NB4 (cell line): Measurements from ENCODE around the gene KLHL12.

Source experiments
- DNase-seq: peaks from one replicate; pipeline ENCODE4 v3.0.0; 2010; ENCODE audit warnings: low read depth
- H3K4me3 ChIP-seq: one replicate; pipeline ENCODE4 v1.5.1; 2011; ENCODE audit warnings: mild to moderate bottlenecking, low read depth, low read length, moderate library complexity
- MYC ChIP-seq: IDR thresholded peaks from 2 replicates; pipeline ENCODE4 v1.6.1; 2011; ENCODE audit warnings: low read depth, low read length
- POLR2A ChIP-seq: IDR thresholded peaks from 2 replicates; pipeline ENCODE4 v1.6.1; 2011; ENCODE audit warnings: mild to moderate bottlenecking; ENCODE audit not compliant: insufficient read length; ENCODE audit errors: extremely low read depth
- TF ChIP-seq, protein P1 (sequence below): IDR thresholded peaks from 2 replicates; pipeline ENCODE4 v1.6.1; 2011; ENCODE audit warnings: low read depth, low read length
- TF ChIP-seq, protein P2 (sequence below): IDR thresholded peaks from one replicate; pipeline ENCODE4 v1.5.1; 2012; ENCODE audit warnings: low read depth, low read length

The KLHL12 gene

DNA sequence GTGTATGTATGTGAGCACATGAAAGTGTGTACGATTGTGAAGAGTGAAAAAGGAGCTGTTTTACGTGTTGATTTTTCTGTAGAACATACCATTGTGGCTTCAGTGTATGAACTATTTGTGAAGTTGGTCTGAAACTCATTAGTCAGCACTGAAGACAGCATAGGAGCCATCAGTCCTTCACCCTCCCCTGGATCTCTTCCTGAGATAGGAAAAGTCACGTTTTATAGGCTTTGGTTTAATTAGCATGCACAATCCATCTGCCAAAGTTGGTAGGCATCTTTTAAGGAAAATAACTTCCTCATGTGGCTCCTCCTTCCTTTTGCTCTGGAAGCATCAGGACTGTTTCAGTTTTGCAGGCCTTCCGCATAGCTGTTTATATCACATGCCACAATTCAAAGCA is 36.6 kb downstream of the KLHL12 start:
- H3K4me3 ChIP-seq, result no peak overlapping the region
- TF ChIP-seq MYC, result no peak
- no peak for TF ChIP-seq POLR2A
- TF ChIP-seq, protein P1, sequence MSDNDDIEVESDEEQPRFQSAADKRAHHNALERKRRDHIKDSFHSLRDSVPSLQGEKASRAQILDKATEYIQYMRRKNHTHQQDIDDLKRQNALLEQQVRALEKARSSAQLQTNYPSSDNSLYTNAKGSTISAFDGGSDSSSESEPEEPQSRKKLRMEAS, result no peak
- TF ChIP-seq, protein P2, sequence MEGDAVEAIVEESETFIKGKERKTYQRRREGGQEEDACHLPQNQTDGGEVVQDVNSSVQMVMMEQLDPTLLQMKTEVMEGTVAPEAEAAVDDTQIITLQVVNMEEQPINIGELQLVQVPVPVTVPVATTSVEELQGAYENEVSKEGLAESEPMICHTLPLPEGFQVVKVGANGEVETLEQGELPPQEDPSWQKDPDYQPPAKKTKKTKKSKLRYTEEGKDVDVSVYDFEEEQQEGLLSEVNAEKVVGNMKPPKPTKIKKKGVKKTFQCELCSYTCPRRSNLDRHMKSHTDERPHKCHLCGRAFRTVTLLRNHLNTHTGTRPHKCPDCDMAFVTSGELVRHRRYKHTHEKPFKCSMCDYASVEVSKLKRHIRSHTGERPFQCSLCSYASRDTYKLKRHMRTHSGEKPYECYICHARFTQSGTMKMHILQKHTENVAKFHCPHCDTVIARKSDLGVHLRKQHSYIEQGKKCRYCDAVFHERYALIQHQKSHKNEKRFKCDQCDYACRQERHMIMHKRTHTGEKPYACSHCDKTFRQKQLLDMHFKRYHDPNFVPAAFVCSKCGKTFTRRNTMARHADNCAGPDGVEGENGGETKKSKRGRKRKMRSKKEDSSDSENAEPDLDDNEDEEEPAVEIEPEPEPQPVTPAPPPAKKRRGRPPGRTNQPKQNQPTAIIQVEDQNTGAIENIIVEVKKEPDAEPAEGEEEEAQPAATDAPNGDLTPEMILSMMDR, result no peak
- DNase-seq, result no peak

DNA sequence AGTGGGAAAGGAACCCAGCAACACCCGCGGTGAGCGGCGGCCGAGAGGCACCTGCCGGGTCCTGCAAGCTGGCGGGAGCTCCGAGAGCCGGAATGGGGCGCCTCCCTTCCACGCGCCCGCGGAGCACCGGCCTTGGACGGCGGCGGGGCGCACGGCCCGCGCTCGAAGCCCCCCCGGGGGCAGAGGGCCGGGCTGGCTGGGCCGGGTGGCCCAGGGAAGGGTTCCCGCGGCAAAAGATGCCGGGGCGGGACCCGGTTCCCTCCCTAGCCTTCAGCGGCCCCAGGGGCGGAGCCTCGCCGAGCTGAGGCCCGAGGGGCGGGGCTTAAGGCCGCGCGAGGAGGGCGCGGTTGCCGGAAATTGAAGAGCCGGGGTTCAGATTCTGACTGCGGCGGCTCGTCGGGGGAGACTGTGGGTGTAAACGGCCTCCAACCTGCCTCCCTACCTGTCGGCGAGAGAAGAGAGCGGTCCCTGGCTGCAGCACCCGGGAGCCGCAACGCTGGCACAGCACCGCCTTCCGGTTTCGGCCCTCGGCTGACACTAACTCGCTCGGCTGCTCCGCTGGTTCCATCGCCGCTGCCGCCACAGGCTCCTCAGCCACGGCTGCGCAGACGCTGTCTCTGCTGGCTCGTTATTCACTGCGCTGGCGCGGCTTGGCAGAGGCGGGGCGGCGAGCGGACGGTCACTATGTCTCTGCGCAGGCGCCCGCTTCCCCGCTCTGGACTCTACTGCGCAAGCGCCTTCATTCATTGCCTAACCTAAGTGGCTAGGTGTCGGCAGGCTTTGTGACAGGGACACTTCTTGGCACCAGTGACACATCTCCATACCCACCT is 38.3 kb downstream of the KLHL12 start, which contains the start of gene RABIF:
RABIF (minus strand) TSS at position 619 of the 830 bp plus-strand sequence; CDS start at position 568, 51 bp downstream.
- TF ChIP-seq MYC (no peak; the same call in 1 of the 2 replicates), POLR2A (peak; percentile 84)
- TF ChIP-seq, protein P1, result peak; percentile 40; the same call in 1 of the 2 replicates
- peak within 1 kb of the TSS; percentile 92 for H3K4me3 ChIP-seq
- DNase-seq, result peak; percentile 95

DNA sequence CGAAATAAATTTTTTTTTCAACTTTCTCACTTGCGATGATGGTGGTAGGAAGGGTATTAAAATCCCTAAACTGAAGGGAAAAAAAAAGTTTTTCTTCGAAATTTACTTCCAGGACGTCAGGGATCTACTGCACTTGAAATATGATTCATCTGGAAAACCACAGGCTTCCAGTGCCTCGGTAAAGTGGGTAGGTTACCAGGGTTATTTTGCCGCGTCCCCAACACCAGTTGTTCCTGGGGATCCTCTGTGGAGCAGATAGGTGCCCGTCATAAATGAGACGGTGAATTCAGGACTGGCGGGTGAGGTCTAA is 38.9 kb downstream of the KLHL12 start:
- TF ChIP-seq, protein P1, result no peak
- TF ChIP-seq MYC (no peak), POLR2A (no peak)
- TF ChIP-seq, protein P2, result no peak
- no peak for DNase-seq
- peak overlapping the region; percentile 92 for H3K4me3 ChIP-seq

DNA sequence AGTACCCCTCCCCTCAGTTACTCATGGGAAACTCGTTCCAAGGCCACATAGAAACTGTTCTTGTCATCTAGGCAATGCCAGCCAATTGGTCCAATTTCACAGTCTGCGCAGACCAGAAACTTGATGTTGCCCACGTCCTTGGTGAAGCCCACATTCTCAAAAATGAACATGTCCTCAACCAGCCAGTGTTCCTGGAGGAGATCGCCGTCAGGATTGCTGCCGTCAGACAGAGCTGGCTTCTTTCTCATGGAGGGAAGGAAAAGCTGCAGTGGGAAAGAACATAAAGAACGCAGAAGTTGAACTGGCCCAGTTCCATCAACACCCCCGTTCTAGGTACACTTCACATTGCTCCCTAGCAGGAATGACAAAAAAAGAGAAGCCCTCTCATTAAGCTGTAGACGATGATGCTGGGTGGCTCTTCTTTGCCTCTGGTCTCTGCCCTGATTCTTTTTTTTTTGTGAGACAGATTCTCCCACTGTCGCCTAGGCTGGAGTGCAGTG is 46.0 kb downstream of the KLHL12 start:
- DNase-seq, result no peak
- H3K4me3 ChIP-seq, result no peak overlapping the region
- TF ChIP-seq POLR2A (no peak), MYC (no peak)
- TF ChIP-seq, protein P2, result no peak
- TF ChIP-seq, protein P1, result no peak

DNA sequence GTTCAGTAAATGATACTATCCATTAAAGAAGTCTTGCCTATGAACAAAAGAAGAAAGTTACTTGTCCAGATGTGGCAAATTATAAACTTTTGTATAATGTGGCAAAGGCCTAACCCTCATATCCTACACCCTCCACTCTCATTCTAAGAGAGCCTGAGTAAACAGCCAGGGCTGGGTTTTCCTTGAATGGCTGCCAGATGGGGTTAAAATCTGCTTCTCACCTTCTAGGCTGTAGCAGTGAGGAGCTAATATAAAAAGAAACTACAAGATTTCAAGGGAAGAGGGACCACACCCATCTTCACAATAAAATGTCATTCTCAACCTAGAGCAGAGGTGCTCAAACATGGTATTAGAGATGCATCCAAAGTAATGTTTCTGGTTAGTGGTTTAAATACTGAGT is 47.0 kb downstream of the KLHL12 start:
- H3K4me3 ChIP-seq, result no peak overlapping the region
- TF ChIP-seq, protein P2, result no peak
- TF ChIP-seq, protein P1, result no peak
- TF ChIP-seq MYC (no peak), POLR2A (no peak)
- no peak for DNase-seq

DNA sequence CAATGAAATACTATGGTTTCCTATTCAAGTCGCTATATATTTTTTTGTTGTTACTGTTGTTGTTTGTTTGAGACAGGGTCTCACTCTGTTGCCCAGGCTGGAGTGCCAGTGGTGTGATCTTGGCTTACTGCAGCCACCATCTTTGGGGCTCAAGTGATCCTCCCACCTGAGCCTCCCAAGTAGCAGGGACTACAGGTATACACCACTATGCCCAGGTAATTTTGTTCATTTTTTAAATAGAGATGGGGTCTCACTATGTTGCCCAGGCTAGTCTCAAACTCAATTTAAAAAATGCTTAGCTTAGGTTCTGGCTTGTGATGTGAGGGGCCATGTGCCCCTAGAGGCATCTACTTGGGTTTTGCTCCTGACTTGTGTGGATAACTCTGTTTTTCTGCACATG is 47.9 kb downstream of the KLHL12 start:
- no peak for DNase-seq
- H3K4me3 ChIP-seq, result no peak overlapping the region
- TF ChIP-seq, protein P1, result no peak
- no peak for TF ChIP-seq MYC
- TF ChIP-seq, protein P2, result no peak
- no peak for TF ChIP-seq POLR2A
